ENCODE results near the gene GRID1.
"Not testable (repeated sequence)": the region's sequence is repeated elsewhere in the genome, so short reads cannot be mapped to it uniquely, and the experiment has no call there.

Gene GRID1

DNA sequence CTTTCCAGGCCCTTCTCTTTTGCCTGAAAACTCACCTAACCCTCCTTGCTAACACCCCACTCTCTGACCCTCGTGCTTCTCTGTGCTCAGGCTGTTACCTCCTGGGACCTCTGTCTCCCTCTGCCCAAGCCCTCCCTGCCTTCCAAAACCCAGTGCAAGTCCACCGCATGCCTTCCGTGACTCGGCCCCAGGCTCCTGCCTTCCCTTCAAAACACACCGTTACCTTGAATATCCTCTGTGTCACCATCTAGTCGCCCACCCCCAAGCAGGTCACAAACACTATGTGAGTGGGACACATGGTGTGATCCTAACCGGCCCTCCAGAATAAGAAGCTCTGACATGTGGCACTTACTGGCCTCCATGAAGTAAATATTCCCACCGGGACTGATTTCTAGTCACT is 176.7 kb downstream of the GRID1 start:
- DNase-seq (ENCODE audit: low spot score) = no peak

DNA sequence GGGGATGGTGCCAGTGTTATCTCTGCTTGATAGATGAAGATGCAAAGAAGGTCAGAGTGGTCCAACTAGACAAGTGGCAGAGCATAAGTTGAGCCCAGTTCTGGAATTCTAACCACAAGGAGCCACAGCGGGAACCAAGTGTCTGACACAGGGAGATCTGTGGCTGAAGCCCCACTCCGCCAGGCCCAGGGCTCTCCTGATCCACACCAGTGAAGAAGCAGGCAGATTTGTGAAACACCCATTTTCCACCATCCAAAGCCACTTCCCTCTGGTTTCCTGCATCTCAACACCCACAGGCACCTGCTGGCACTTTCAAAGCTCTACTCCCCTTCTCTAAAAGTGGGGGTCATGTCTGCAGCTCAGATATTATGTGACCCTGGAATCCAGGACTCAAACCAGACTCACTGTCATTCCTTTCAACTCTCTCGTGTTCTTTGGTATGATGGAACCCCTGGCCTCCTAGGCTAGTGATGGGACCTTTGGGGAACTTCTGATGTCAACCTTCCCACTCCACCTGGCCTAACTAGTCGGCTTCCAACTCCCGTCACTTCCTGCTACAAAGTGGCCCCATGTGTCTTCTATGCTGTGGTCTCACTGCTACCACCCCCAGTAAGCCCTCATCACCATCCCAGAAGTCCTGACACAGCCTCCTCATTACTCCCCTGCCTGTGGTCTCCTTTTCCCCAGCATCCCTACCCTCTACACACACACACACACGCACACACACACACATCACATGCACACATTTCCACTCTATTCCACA is 177.6 kb downstream of the GRID1 start:
- no peak for DNase-seq (ENCODE audit: low spot score)

DNA sequence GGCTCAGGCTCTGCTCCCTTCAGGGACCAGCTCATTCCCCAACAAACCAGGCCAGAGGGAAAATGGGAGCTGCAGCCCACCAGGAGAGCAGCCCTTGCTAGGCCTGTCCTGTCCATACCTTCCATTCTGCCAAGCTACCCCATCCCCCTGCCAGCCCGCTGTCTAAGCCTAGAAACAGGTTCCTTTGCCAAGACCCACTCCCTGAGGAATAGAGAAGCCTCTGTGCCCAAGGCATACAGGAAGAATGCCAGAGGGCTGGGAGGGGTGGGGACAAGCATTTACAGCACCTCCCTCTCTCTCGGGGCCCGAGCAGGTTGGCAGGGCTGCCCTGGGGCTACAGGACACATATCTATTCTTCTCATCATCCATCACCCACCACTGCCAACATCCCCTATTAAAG is 178.3 kb downstream of the GRID1 start:
- DNase-seq (ENCODE audit: low spot score) = no peak

DNA sequence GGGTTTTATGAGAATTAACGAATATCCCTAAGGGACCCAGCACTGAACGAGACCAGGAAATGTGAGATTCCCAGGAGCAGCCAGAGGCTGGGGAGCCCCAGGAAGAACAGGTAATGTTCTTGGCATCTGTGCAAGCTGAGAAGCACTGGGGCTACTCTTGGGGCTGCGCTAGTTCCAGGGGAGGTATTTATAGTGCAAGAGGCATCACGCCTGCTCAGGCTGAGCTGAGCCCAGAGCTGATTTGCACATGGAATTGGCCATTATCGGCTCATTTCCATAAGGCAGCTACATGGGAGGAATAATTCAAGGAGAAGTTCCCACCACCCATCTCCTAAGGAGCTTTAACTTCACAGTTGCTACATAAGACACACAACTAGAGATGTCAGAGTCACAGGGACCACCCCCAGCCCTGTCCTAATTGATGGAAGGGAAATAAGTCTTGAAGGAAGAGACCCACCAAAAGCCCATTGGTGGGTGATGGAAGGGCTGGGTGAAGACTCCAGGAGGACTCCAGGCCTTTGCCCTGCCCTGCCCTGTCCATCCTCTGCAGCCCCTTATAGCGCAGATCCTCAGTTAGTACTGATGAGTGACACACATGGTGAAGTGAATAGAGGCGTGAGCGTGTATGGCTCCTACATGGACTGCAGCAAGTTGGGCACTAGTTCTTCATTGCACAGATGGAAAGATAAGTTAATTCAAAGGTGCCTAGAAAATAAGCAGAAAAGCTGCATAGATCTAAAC is 178.9 kb downstream of the GRID1 start:
- DNase-seq (ENCODE audit: low spot score) = no peak

DNA sequence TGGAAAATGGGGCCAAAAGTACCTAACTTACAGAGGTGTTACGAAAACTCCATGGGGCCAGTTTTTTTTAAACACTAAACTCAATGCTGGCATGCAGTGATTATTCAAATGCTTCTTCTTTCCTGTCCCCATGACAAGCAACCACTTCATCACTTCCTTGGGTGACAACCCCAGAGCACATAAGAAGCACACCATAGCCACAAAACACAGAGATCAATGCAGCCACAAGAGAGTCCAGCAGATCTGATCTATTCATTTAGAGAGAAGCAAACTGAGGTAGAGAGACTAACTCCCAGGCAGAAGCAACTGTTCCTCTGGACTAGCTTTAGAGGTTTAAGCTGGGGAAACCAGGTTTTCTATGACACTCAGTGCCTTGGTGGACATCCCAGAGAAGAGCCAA is 180.0 kb downstream of the GRID1 start:
- DNase-seq (ENCODE audit: low spot score) = no peak

DNA sequence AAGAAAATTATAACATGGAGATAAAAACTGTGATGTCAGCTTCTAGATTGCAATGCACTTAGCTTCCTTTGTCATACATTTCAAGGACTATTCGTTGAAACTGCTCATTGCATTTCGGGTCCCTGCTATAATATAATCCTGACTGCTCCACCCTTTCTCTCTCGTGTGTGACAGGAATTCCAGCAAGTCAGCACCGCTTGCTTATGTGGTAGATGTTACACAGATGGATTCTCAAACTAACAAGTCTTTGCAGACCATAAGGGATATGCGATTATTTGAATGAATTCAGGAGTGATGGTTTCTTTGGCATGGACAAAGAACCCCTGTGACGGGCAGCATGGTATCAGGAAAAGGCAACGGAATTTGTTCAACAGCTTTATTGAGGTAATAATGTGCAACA is 184.0 kb downstream of the GRID1 start:
- no peak for DNase-seq (ENCODE audit: low spot score)

GRCh38 chr10:86182150-86182549 is 184.4 kb downstream of the GRID1 start:
- DNase-seq (ENCODE audit: low spot score) = no peak

- DNase-seq (ENCODE audit: low spot score) = no peak
Observed at GRCh38 chr10:86180861-86181260, 185.7 kb downstream of the GRID1 start.

- DNase-seq (ENCODE audit: low spot score) = no peak
Observed at GRCh38 chr10:86179961-86180360, 186.6 kb downstream of the GRID1 start.

GRCh38 chr10:86179153-86179524 is 187.5 kb downstream of the GRID1 start:
- no peak for DNase-seq (ENCODE audit: low spot score)

DNA sequence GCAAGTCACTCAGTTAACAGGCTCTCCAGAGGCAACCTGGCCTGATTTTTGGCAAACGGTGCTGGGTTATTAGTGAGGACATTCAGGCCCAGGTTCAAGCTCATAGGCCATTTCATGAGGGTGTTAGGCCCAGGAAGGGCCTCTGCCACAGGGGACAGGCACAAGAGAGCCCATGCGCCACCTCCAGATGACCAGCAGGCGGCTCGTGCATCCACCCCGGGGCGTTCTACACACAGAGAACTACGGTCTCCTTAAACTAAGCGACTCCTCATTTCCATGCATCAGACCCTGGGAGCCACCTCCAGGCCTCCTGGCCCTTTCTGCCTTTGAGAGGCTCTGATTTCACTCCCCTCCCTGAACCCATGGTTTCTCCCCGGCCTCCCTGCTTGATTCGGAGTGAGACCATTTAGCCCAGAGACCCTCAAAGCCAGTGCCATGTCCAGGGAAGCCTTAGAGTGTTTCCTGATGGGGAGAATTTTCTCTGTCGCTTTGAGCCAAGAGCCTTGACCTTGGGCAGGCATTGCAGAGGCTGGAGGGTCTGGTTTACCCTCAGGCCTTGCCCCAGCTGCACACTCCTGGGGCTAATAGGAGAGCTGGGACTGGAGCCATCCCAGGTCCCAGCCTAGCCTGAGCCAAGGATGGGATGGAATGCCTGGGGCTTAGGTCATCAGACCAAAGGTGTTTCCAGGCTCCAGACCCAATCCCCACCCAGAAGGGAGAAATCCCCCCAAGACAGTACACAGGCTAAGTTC is 188.0 kb downstream of the GRID1 start:
- DNase-seq (ENCODE audit: low spot score) = no peak

DNA sequence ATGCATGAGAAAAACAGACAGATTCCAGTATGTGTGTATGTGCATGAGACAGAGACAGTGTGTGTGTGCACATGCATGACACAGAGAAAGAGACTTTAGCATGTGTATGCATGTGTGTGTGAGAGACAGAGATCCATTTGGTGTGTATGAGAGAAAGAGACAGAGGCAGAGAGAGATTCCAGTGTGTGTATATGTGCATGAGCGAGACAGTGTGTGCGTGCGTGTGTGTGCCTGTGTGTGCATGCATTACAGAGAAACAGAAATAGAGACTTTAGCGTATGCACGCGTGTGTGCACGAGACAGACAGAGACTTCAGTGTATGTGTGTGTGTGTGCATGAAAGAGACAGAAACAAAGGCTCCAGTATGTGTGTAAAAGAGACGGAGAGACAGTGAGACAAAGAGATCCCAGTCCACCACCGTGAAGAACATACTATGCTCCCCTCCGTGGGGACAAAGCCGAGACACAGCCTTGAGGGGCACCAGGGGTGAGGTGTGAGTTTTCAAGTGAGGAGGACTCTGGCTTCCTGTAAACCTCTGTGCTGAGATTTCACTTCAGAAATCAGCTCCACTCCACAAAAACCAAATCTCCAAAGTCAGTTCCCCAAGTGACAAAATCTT is 188.9 kb downstream of the GRID1 start:
- DNase-seq (ENCODE audit: low spot score) = no peak

DNA sequence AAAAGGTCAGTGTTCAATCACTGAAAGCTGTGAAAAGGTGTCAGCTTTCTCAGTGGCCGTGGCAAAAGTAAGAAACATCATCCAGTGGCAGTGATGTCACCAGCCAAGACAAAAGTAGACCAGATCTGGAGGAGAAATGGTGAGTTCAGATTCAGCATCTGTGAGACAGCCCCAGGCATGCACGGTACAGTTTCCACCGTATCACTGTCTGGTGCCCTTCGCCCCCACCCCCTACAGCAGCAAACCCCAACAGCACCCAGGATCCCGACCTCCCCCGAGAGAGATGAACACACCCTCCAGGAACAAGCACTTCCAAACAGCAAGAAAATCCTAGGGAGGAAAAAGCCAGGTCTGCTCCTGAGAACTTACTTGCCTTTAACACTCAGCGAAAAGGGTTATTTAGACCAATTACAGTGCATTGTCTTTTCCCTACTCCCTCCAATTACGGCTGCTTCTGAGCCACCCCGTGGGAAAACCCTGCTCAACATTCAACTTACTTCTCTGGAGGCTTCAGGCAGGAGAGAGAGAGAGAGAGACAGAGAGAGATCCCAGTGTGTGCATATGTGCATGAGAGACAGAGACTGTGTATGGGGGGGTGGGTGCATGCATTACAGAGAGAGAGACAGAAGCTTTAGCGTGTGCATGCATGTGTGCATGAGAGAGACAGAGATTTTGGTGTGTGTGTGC is 189.6 kb downstream of the GRID1 start:
- no peak for DNase-seq (ENCODE audit: low spot score)

DNA sequence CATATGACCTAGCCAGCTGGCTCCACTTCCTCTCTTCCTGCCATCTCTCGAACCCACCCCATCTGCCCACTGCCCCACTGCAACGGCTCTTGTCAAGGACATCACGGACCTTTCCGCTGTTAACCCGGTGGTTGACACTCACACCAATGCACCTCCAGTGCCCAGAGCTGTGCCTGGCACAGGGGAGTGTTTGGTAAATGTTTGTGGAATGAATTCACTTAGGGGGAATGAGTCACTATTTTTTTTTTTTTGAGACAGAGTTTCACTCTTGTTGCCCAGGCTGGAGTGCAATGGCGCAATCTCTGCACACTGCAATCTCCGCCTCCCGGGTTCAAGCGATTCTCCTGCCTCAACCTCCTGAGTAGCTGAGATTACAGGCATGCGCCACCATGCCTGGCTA is 191.1 kb downstream of the GRID1 start:
- DNase-seq (ENCODE audit: low spot score) = not testable (repeated sequence)

DNA sequence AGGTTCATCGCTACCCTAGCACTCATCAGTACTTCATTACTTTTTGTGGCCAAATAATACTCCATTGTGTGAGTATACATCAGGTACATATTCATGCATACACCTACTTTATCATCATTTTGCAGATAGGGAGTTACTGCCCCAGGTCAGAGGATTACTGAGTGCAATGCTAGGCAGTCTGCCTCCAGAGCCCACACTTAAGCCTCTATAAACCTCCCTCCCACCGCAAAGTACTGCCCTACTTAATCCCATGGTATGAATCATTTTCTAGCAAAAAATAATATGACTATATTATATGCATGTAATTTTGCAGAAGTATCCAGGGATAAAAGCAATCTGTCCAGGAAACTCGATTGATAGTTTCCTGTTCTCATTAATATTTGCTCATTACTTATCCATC is 194.3 kb downstream of the GRID1 start:
- no peak for DNase-seq (ENCODE audit: low spot score)

DNA sequence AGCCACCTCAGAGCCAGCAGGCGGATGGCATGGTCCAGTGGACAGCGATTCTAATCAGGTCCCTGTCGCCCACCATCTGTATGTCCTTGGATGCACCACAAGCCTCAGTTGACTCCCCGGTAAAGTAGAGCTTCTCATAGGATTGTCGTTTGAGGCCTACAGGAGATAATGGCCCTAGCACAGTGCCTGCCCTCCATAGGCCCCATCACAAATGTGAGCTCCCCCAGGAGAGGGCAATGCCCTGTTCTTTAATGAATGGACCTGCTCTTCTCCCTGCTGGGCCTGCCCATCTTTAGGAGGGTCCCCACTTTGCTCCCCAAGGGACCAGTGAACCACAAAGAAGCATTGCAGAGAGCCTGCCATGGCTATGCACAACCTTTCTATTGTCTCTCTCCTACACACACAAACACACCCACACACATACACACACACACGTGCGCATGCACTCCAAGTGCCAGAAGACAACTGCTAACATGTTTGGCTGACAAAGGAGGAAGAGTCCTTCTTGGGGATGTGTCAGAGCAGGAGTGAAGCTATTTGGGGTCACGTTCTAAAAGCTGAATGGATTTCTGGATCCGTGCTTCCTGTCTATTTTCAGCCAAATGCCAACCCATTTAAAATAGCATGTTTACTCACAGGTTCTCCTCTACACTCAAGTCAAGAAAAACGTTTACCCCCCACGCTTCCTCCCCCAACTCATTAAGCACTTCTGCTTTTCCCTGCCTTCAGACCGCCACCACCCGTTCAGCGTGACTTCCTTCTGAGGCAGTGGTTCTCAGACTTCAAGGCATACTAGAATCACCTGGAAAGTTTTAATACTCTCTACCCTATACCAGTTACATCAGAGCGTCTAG is 196.1 kb downstream of the GRID1 start:
- DNase-seq (ENCODE audit: low spot score) = no peak

GRCh38 chr10:86169506-86170254 is 196.9 kb downstream of the GRID1 start:
- no peak for DNase-seq (ENCODE audit: low spot score)

GRCh38 chr10:86169066-86169465 is 197.5 kb downstream of the GRID1 start:
- DNase-seq (ENCODE audit: low spot score) = no peak

DNA sequence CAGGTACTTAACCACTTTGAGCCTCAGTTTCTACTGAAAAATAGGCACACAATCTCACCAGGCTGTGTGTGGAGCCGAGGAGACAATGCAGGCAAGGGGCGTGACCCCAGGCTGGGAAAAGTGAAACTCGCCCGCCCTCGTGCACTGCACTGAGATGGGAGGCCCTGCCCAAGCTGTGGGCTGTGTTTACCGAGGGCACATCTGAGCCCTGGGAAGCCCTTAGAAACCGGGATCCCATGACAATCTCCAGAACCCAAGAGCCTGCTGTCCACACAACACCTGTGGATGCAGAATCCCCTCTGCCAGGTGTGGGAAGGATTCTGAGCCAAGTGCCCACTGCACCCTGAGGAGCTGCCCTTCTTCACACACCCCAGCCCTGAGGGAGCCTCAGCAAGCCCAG is 198.3 kb downstream of the GRID1 start:
- DNase-seq (ENCODE audit: low spot score) = no peak

GRCh38 chr10:86167762-86168128 is 198.8 kb downstream of the GRID1 start:
- DNase-seq (ENCODE audit: low spot score) = no peak
